Trophoblast cell (in vitro differentiated cells and primary cell): Measurements from ENCODE around the gene CCNI.

ENCODE experiments used
- DNase-seq, 2 donors: peaks; one replicate each; pipeline ENCODE4 v3.0.0-alpha.2; 2016
- H2AFZ ChIP-seq: 2 replicates; pipeline ENCODE4 v1.6.1; 2013; ENCODE audit warnings: low read length, moderate library complexity, mild to moderate bottlenecking; ENCODE audit not compliant: insufficient read depth, poor library complexity
- H2AK5ac ChIP-seq: 2 replicates; pipeline ENCODE4 v1.6.1; 2013; ENCODE audit warnings: mild to moderate bottlenecking, low read length
- H2BK120ac ChIP-seq: 2 replicates; pipeline ENCODE4 v1.6.1; 2013; ENCODE audit warnings: low read length, mild to moderate bottlenecking, moderate library complexity; ENCODE audit not compliant: insufficient read depth, poor library complexity
- H2BK12ac ChIP-seq: 2 replicates; pipeline ENCODE4 v1.6.1; 2013; ENCODE audit warnings: mild to moderate bottlenecking, low read length, moderate library complexity
- H2BK5ac ChIP-seq: 2 replicates; pipeline ENCODE4 v1.6.1; 2013; ENCODE audit warnings: low read length, low read depth, moderate library complexity, mild to moderate bottlenecking; ENCODE audit not compliant: poor library complexity
- H3K14ac ChIP-seq: 2 replicates; pipeline ENCODE4 v1.6.1; 2013; ENCODE audit warnings: mild to moderate bottlenecking, low read length
- H3K18ac ChIP-seq: 2 replicates; pipeline ENCODE4 v1.6.1; 2013; ENCODE audit warnings: mild to moderate bottlenecking, low read length
- H3K23ac ChIP-seq: 2 replicates; pipeline ENCODE4 v1.6.1; 2013; ENCODE audit warnings: low read length
- H3K27ac ChIP-seq: 2 replicates; pipeline ENCODE4 v1.5.1; 2013; ENCODE audit warnings: low read depth, mild to moderate bottlenecking, inconsistent platforms, low read length, moderate library complexity
- H3K27me3 ChIP-seq: 2 replicates; pipeline ENCODE4 v1.6.1; 2013; ENCODE audit warnings: inconsistent platforms, mild to moderate bottlenecking, low read length, moderate library complexity; ENCODE audit not compliant: insufficient read depth
- H3K36me3 ChIP-seq, 2 experiments: 1 replicate in 1 of 2; 2 replicates in 1 of 2; pipeline ENCODE4 v1.6.1; 2013; ENCODE audit warnings: low read length in 2 of 2, mild to moderate bottlenecking in 2 of 2, moderate library complexity in 1 of 2; ENCODE audit not compliant: insufficient read depth in 2 of 2, control insufficient read depth in 1 of 2
- H3K4ac ChIP-seq: 2 replicates; pipeline ENCODE4 v1.6.1; 2013; ENCODE audit warnings: low read depth, mild to moderate bottlenecking, low read length, moderate library complexity
- H3K4me1 ChIP-seq, 2 experiments: 1 replicate in 1 of 2; 2 replicates in 1 of 2; pipeline ENCODE4 v1.6.1; 2013; ENCODE audit warnings: low read length in 2 of 2, mild to moderate bottlenecking in 2 of 2, moderate library complexity in 1 of 2; ENCODE audit not compliant: insufficient read depth in 2 of 2, control insufficient read depth in 1 of 2
- H3K4me2 ChIP-seq: 2 replicates; pipeline ENCODE4 v1.6.1; 2013; ENCODE audit warnings: inconsistent platforms, mild to moderate bottlenecking, low read length, moderate library complexity
- H3K4me3 ChIP-seq: 2 replicates; pipeline ENCODE4 v1.5.1; 2013; ENCODE audit warnings: mild to moderate bottlenecking, low read depth, low read length, inconsistent platforms
- H3K79me1 ChIP-seq: one replicate; pipeline ENCODE4 v1.6.1; 2013; ENCODE audit warnings: low read length
- H3K79me2 ChIP-seq: 2 replicates; pipeline ENCODE4 v1.6.1; 2013; ENCODE audit warnings: low read length, mild to moderate bottlenecking; ENCODE audit not compliant: control insufficient read depth, insufficient read depth, poor library complexity
- H3K9ac ChIP-seq: 2 replicates; pipeline ENCODE4 v1.6.1; 2013; ENCODE audit warnings: mild to moderate bottlenecking, low read length
- H3K9me3 ChIP-seq: 2 replicates; pipeline ENCODE4 v1.6.1; 2013; ENCODE audit warnings: low read depth, mild to moderate bottlenecking, control low read depth, inconsistent platforms, low read length; ENCODE audit not compliant: insufficient read depth
- H4K12ac ChIP-seq: 2 replicates; pipeline ENCODE4 v1.6.1; 2013; ENCODE audit warnings: low read depth, mild to moderate bottlenecking, low read length, moderate library complexity
- H4K8ac ChIP-seq: 2 replicates; pipeline ENCODE4 v1.6.1; 2013; ENCODE audit warnings: low read depth, mild to moderate bottlenecking, low read length, moderate library complexity
- H4K91ac ChIP-seq: one replicate; pipeline ENCODE4 v1.6.1; 2013; ENCODE audit warnings: low read depth, mild to moderate bottlenecking, low read length, moderate library complexity
- WGBS: extraction: QIAGEN DNeasy Blood & Tissue Kit; methylation state at CpG from one replicate; pipeline ENCODE4 v1.1.7; 2013; ENCODE audit warnings: missing lambda C conversion rate; ENCODE audit not compliant: insufficient read length, insufficient coverage; ENCODE audit errors: extremely low coverage; 5-methylcytosine and 5-hydroxymethylcytosine counted together

Gene CCNI

GRCh38 chr4:77028246-77028645, 47.5 kb downstream of the CCNI start:
- Histone ChIP-seq H3K36me3 (peaks cover 28 to 61% of the 10 kb centered on the region in 2 experiments), H2AFZ (no peak overlapping the region), H3K9me3 (no peaks in the 10 kb centered on the region), H3K79me2 (no peaks in the 10 kb centered on the region), H4K12ac (no peak overlapping the region), H3K27me3 (no peaks in the 10 kb centered on the region), H3K14ac (no peak overlapping the region), H3K27ac (no peak overlapping the region), H3K18ac (no peak overlapping the region), H4K91ac (no peak overlapping the region), H2AK5ac (no peak overlapping the region), H3K4ac (no peak overlapping the region), H3K4me3 (no peak overlapping the region), H2BK5ac (no peak overlapping the region), H2BK12ac (no peak overlapping the region), H4K8ac (no peak overlapping the region), H3K9ac (no peak overlapping the region), H3K79me1 (peaks cover 4% of the 10 kb centered on the region), H3K4me1 (no peaks in the 10 kb centered on the region), H2BK120ac (no peak overlapping the region), H3K4me2 (no peak overlapping the region), H3K23ac (no peak overlapping the region)
- DNase-seq = no peak
- no CpG with 5 or more reads among the region's 2 CpGs for WGBS

GRCh38 chr4:77026322-77026704, 49.5 kb downstream of the CCNI start:
- H2BK120ac ChIP-seq = no peak overlapping the region
- H3K79me2 ChIP-seq = no peaks in the 10 kb centered on the region
- no peak overlapping the region for H3K14ac ChIP-seq
- H2BK5ac ChIP-seq = no peak overlapping the region
- H4K12ac ChIP-seq = no peak overlapping the region
- peaks cover 7% of the 10 kb centered on the region for H3K79me1 ChIP-seq
- no peak overlapping the region for H2AK5ac ChIP-seq
- H2AFZ ChIP-seq = no peak overlapping the region
- no peak overlapping the region for H3K4ac ChIP-seq
- no peak overlapping the region for H3K4me2 ChIP-seq
- peaks cover 12 to 16% of the 10 kb centered on the region in 2 experiments for H3K4me1 ChIP-seq
- no peak overlapping the region for H4K91ac ChIP-seq
- peaks cover 29 to 56% of the 10 kb centered on the region in 2 experiments for H3K36me3 ChIP-seq
- H3K23ac ChIP-seq = no peak overlapping the region
- H3K27ac ChIP-seq = no peak overlapping the region
- H3K9me3 ChIP-seq = no peaks in the 10 kb centered on the region
- no peak overlapping the region for H2BK12ac ChIP-seq
- no peaks in the 10 kb centered on the region for H3K27me3 ChIP-seq
- no peak overlapping the region for H3K18ac ChIP-seq
- WGBS = no CpG with 5 or more reads among the region's 4 CpGs
- DNase-seq = no peak
- H3K9ac ChIP-seq = no peak overlapping the region
- H3K4me3 ChIP-seq = no peak overlapping the region
- H4K8ac ChIP-seq = no peak overlapping the region

GRCh38 chr4:77025643-77026321, 50.0 kb downstream of the CCNI start:
- H2AFZ ChIP-seq = no peak overlapping the region
- no peaks in the 10 kb centered on the region for H3K27me3 ChIP-seq
- no peak overlapping the region for H3K18ac ChIP-seq
- no peak overlapping the region for H3K9ac ChIP-seq
- no peak overlapping the region for H4K8ac ChIP-seq
- no peak overlapping the region for H3K4me3 ChIP-seq
- peaks cover 9% of the 10 kb centered on the region for H3K79me1 ChIP-seq
- no peak overlapping the region for H3K4me2 ChIP-seq
- H3K4me1 ChIP-seq = peaks cover 15 to 19% of the 10 kb centered on the region in 2 experiments
- H2AK5ac ChIP-seq = no peak overlapping the region
- no peak overlapping the region for H2BK5ac ChIP-seq
- peaks cover 32 to 57% of the 10 kb centered on the region in 2 experiments for H3K36me3 ChIP-seq
- H4K91ac ChIP-seq = no peak overlapping the region
- H3K9me3 ChIP-seq = no peaks in the 10 kb centered on the region
- no peak overlapping the region for H3K23ac ChIP-seq
- no peak for DNase-seq
- no peak overlapping the region for H4K12ac ChIP-seq
- H3K79me2 ChIP-seq = no peaks in the 10 kb centered on the region
- no peak overlapping the region for H3K4ac ChIP-seq
- H3K27ac ChIP-seq = no peak overlapping the region
- H2BK120ac ChIP-seq = no peak overlapping the region
- WGBS = no CpG with 5 or more reads among the region's 1 CpG
- H3K14ac ChIP-seq = no peak overlapping the region
- H2BK12ac ChIP-seq = no peak overlapping the region

- H3K4ac ChIP-seq = no peak overlapping the region
- no peak overlapping the region for H4K8ac ChIP-seq
- H2BK120ac ChIP-seq = no peak overlapping the region
- peaks cover 30 to 60% of the 10 kb centered on the region in 2 experiments for H3K36me3 ChIP-seq
- H3K14ac ChIP-seq = no peak overlapping the region
- H3K9me3 ChIP-seq = no peaks in the 10 kb centered on the region
- H4K12ac ChIP-seq = no peak overlapping the region
- no peak overlapping the region for H2BK12ac ChIP-seq
- H2AFZ ChIP-seq = no peak overlapping the region
- H3K79me2 ChIP-seq = no peaks in the 10 kb centered on the region
- H3K27me3 ChIP-seq = no peaks in the 10 kb centered on the region
- no peak for DNase-seq
- no peak overlapping the region for H2AK5ac ChIP-seq
- WGBS = no CpG with 5 or more reads among the region's 11 CpGs
- H3K18ac ChIP-seq = no peak overlapping the region
- no peak overlapping the region for H3K9ac ChIP-seq
- H2BK5ac ChIP-seq = no peak overlapping the region
- peaks cover 15 to 19% of the 10 kb centered on the region in 2 experiments for H3K4me1 ChIP-seq
- H4K91ac ChIP-seq = no peak overlapping the region
- H3K79me1 ChIP-seq = peaks cover 9% of the 10 kb centered on the region
- H3K4me2 ChIP-seq = no peak overlapping the region
- no peak overlapping the region for H3K4me3 ChIP-seq
- no peak overlapping the region for H3K23ac ChIP-seq
- H3K27ac ChIP-seq = no peak overlapping the region
These were observed 51.9 kb downstream of the CCNI start for GRCh38 chr4:77023920-77024319.
